Sigmoid colon (tissue), 7 donors: ENCODE measurements around the gene NCKAP5. TPM values are rescaled to one million over a fixed set of nuclear protein-coding genes. Genes with fewer than 3 reads are reported as not detected.

Experiments
- DNase-seq: peaks from one replicate; pipeline ENCODE4 v3.0.0-alpha.2; 2019
- H3K27ac ChIP-seq, 4 donors: fragments of 200-600 bp; sonication (generic); one replicate each; pipeline ENCODE4 v1.5.1; 2016 to 2019; ENCODE audit warnings: mild to moderate bottlenecking in 1 of 4
- H3K27me3 ChIP-seq, 3 donors: fragments of 200-600 bp; sonication (generic); one replicate each; pipeline ENCODE4 v1.5.1; 2019; ENCODE audit warnings: mild to moderate bottlenecking in 1 of 3
- H3K36me3 ChIP-seq, 4 donors: fragments of 200-600 bp; sonication (generic); one replicate each; pipeline ENCODE4 v1.5.1; 2016 to 2019
- H3K4me1 ChIP-seq, 4 donors: fragments of 200-600 bp; sonication (generic); one replicate each; pipeline ENCODE4 v1.5.1; 2017 to 2019
- H3K4me3 ChIP-seq, 4 donors: fragments of 200-600 bp; sonication (generic); one replicate each; pipeline ENCODE4 v1.5.1; 2017 to 2019; ENCODE audit warnings: mild to moderate bottlenecking in 2 of 4, moderate library complexity in 1 of 4
- H3K9me3 ChIP-seq, 4 donors: fragments of 200-600 bp in 3 of 4; sonication (generic) in 3 of 4; one replicate each; pipeline versions ENCODE4 v1.5.1 to v1.6.1; 2013 to 2019
- EP300 ChIP-seq, 4 donors: sonication (generic); formaldehyde crosslinking; IDR thresholded peaks; one replicate each; pipeline ENCODE4 v1.6.1; 2017; ENCODE audit warnings: antibody characterized with exemption in 4 of 4
- POLR2A ChIP-seq, 2 donors: fragments of 450-650 bp; IDR thresholded peaks; one replicate each; pipeline ENCODE4 v1.6.1; 2016; ENCODE audit warnings: antibody characterized with exemption in 2 of 2, mild to moderate bottlenecking in 2 of 2, moderate library complexity in 2 of 2
- POLR2AphosphoS5 ChIP-seq, 4 donors: sonication (generic); formaldehyde crosslinking; IDR thresholded peaks; one replicate each; pipeline ENCODE4 v1.6.1; 2017; ENCODE audit warnings: antibody characterized with exemption in 4 of 4
- WGBS, 2 donors: extraction: QIAGEN DNeasy Blood & Tissue Kit; methylation state at CpG; one replicate each; pipeline ENCODE4 v1.1.7; 2013; 5-methylcytosine and 5-hydroxymethylcytosine counted together
- intact Hi-C: fragments of 100-400 bp; cut with DNase I; formaldehyde crosslinking; loops from one replicate; pipeline ENCODE4 v1.15.1; 2023
- polyA plus RNA-seq, 3 donors: library from polyadenylated mRNA; stranded (reverse); fragments of 200-250 nt; gene quantifications; one replicate each; pipeline ENCODE4 v1.2.3, GENCODE V29; 2013
- total RNA-seq, 4 donors: library from RNA; depleted of rRNA; stranded (reverse); fragments of >200 nt; gene quantifications; one replicate each; pipeline ENCODE4 v1.1.0, GENCODE V29; 2016
- TF ChIP-seq, protein P1 (sequence below), 4 experiments: fragments of 450-650 bp in 3 of 4; fragments of 200-600 bp in 1 of 4; IDR thresholded peaks; one replicate each; pipeline ENCODE4 v1.5.1; 2016 to 2019; ENCODE audit warnings: antibody characterized with exemption in 4 of 4, mild to moderate bottlenecking in 3 of 4, moderate library complexity in 2 of 4
- donor health status: healthy with polysubstance abuse.
- donor health status: Bipolar disorder and iron deficiency.
- donor health status: healthy.

The NCKAP5 gene
- total and polyA plus RNA-seq, 7 donors, result under 0.01 to 3.7 (median 0.60) TPM

DNA sequence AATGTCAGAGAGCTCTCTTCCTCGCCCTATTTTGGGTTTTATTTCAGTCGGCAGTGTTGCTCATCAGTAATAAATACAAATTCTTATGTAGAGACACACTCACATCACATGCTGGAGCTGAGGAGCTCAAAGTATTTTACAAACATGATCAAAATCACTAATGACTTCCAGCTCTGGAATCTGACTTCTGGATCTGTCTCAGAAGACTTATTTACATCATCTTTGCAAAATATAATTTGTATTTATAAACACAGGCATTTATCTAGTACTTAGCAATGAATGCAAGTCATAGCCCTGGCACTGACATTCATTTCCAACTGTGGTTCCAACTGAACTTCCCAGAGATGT, 327.1 kb downstream of the NCKAP5 start:
- H3K27ac ChIP-seq, result no peak overlapping the region
- 65 to 77% methylated on average over 2 of the region's 2 CpGs for WGBS, 2 donors

DNA sequence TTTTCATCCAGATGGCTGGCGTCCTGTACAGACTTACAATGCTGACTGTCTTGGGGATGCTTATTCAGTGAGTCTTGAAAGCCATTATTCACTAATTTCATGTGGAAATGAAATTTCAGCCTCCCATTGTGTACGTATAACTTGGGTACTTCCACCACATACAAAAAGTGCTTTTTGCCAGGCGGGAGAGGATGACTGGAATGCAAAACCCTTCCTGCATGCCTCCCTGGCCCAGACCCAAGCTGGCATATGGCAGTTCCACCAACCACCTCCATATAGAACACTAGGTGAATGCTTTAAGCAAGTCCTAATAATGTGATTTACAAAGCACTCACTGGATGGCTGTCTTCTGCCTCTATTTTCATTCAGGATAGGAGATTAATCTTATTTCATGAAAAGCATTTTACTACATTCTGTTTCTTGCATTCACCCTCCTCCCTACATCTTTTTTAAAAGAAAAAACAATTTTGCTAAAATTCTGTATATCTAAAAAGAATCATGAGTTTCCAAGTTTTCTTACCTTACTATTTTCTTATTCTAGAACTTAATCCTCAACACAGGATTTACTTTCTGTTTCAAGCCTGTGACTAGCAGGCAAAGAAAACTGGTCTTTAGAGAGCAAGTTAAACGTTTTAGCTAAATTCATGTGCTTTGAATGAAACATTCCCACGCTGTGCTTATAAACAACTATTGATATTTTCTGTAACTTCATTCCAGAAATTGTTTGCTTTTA, 327.6 kb downstream of the NCKAP5 start:
- H3K4me1 ChIP-seq, result peaks cover 0 to 6% (median 0%) of the 10 kb centered on the region in 4 donors
- no peaks in the 10 kb centered on the region for H3K9me3 ChIP-seq
- intact Hi-C loops, result no loop called here
- 74 to 80% methylated on average over 5 of the region's 5 CpGs for WGBS, 2 donors
- no peak for DNase-seq
- TF ChIP-seq, protein P1, sequence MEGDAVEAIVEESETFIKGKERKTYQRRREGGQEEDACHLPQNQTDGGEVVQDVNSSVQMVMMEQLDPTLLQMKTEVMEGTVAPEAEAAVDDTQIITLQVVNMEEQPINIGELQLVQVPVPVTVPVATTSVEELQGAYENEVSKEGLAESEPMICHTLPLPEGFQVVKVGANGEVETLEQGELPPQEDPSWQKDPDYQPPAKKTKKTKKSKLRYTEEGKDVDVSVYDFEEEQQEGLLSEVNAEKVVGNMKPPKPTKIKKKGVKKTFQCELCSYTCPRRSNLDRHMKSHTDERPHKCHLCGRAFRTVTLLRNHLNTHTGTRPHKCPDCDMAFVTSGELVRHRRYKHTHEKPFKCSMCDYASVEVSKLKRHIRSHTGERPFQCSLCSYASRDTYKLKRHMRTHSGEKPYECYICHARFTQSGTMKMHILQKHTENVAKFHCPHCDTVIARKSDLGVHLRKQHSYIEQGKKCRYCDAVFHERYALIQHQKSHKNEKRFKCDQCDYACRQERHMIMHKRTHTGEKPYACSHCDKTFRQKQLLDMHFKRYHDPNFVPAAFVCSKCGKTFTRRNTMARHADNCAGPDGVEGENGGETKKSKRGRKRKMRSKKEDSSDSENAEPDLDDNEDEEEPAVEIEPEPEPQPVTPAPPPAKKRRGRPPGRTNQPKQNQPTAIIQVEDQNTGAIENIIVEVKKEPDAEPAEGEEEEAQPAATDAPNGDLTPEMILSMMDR (IDR thresholded peaks at IDR 0.05), result no peak
- no peak for TF ChIP-seq POLR2A (IDR thresholded peaks at IDR 0.05)
- TF ChIP-seq POLR2AphosphoS5 (IDR thresholded peaks at IDR 0.05), result no peak
- no peak for TF ChIP-seq EP300 (IDR thresholded peaks at IDR 0.05)
- no peaks in the 10 kb centered on the region for H3K36me3 ChIP-seq
- peak overlapping the region in 1 of 4 donors; percentile 7 for H3K4me3 ChIP-seq
- H3K27me3 ChIP-seq, result no peaks in the 10 kb centered on the region
- H3K27ac ChIP-seq, result no peak overlapping the region

More for the DNA sequence above, 327.1 kb downstream of the NCKAP5 start:
- TF ChIP-seq POLR2A (IDR thresholded peaks at IDR 0.05) (no peak), POLR2AphosphoS5 (IDR thresholded peaks at IDR 0.05) (no peak)
- H3K4me3 ChIP-seq, result peak overlapping the region in 1 of 4 donors; percentile 7
- peaks cover 0 to 6% (median 0%) of the 10 kb centered on the region in 4 donors for H3K4me1 ChIP-seq
- intact Hi-C loops, result no loop called here
- H3K27me3 ChIP-seq, result no peaks in the 10 kb centered on the region
- no peak for DNase-seq
- H3K36me3 ChIP-seq, result no peaks in the 10 kb centered on the region
- H3K9me3 ChIP-seq, result no peaks in the 10 kb centered on the region

DNA sequence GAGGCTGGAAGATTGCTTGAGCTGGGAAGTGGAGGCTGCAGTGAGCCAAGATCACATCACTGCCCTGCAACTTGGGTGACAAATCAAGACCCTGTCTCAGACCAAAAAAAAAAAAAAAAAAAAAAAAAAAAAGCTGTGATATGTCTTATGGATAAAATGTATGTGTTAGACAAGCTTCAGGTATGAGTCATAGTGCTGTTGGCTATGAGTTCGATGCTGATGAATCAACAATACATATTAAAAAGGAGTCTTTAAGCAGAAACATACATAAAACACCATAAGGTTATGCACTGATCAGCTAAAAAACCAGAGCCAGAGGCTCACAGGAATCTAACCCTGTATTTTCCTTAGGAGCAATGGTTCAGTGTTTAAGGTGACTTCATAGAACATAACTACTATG, 332.3 kb downstream of the NCKAP5 start:
- Histone ChIP-seq H3K9me3 (no peaks in the 10 kb centered on the region), H3K4me1 (peaks cover 0 to 6% (median 0%) of the 10 kb centered on the region in 4 donors), H3K36me3 (no peaks in the 10 kb centered on the region), H3K27ac (no peak overlapping the region), H3K27me3 (no peaks in the 10 kb centered on the region), H3K4me3 (no peak overlapping the region)
- intact Hi-C loops, result no loop called here
- TF ChIP-seq POLR2A (IDR thresholded peaks at IDR 0.05), result no peak
- no peak for DNase-seq
- 91 to 92% methylated on average over 1 of the region's 1 CpG for WGBS, 2 donors

GRCh38 chr2:133232556-133232955, 335.7 kb downstream of the NCKAP5 start:
- no peak for TF ChIP-seq EP300 (IDR thresholded peaks at IDR 0.05)
- no peak for TF ChIP-seq POLR2A (IDR thresholded peaks at IDR 0.05)
- no peak for TF ChIP-seq POLR2AphosphoS5 (IDR thresholded peaks at IDR 0.05)
- TF ChIP-seq, protein P1 (IDR thresholded peaks at IDR 0.05), result no peak
- Histone ChIP-seq H3K36me3 (no peaks in the 10 kb centered on the region), H3K4me1 (no peaks in the 10 kb centered on the region), H3K27me3 (no peaks in the 10 kb centered on the region), H3K4me3 (no peak overlapping the region), H3K9me3 (no peaks in the 10 kb centered on the region), H3K27ac (no peak overlapping the region)
- DNase-seq, result no peak
- intact Hi-C loops, result no loop called here
- 61 to 81% methylated on average over 1 of the region's 1 CpG for WGBS, 2 donors

DNA sequence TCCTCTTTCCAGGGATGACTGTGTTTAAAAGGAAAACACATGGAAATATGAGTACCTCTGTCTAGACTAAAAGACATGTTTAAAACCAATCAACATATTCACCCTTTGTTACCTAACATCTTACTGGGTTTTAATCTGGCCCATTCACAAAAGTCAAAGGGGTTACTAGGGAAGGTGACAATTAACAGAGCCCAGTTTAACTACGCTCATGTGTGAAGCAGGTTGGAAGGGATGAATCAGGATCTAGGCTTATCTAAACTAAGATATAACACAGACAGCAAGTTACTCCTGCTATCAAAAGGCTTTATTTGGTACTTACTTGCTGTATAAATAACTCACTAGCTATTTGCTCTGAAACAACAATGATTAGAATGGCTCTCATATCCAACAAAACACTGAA, 337.0 kb downstream of the NCKAP5 start:
- H3K27ac ChIP-seq, result no peak overlapping the region
- intact Hi-C loops, result no loop called here
- H3K27me3 ChIP-seq, result no peaks in the 10 kb centered on the region
- H3K4me3 ChIP-seq, result no peak overlapping the region
- no peaks in the 10 kb centered on the region for H3K36me3 ChIP-seq
- TF ChIP-seq POLR2A (IDR thresholded peaks at IDR 0.05) (no peak), POLR2AphosphoS5 (IDR thresholded peaks at IDR 0.05) (no peak), EP300 (IDR thresholded peaks at IDR 0.05) (no peak)
- TF ChIP-seq, protein P1 (IDR thresholded peaks at IDR 0.05), result no peak
- no peak for DNase-seq
- WGBS, 2 donors, result 89 to 95% methylated on average over 1 of the region's 1 CpG
- H3K4me1 ChIP-seq, result no peaks in the 10 kb centered on the region
- H3K9me3 ChIP-seq, result no peaks in the 10 kb centered on the region

DNA sequence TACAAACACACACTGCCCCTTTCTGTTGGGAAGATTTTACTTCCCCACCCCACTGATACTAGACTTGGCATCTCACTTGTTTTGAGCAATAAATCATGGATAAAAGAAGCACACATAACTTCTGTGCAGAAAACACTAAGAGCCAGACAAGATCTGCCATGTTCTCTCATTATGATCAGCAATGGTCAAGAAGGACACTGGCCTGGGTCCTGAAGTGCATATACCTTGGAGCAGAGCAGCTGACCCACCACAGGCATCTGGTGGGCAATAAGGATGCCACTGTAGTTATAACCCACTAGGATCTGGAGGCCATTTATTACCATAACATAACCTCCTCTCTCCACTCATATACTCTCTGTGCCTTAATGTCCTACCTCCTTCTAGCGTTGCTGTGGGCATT, 338.3 kb downstream of the NCKAP5 start:
- H3K27me3 ChIP-seq, result no peaks in the 10 kb centered on the region
- no peak for DNase-seq
- no peak overlapping the region for H3K4me3 ChIP-seq
- TF ChIP-seq POLR2A (IDR thresholded peaks at IDR 0.05), result no peak
- TF ChIP-seq POLR2AphosphoS5 (IDR thresholded peaks at IDR 0.05), result no peak
- TF ChIP-seq, protein P1 (IDR thresholded peaks at IDR 0.05), result no peak
- intact Hi-C loops, result no loop called here
- H3K36me3 ChIP-seq, result no peaks in the 10 kb centered on the region
- WGBS, 2 donors, result 85 to 86% methylated on average over 1 of the region's 1 CpG
- H3K27ac ChIP-seq, result no peak overlapping the region
- no peaks in the 10 kb centered on the region for H3K4me1 ChIP-seq
- no peaks in the 10 kb centered on the region for H3K9me3 ChIP-seq
